BLaER1 treated with 17β-estradiol and CSF1 and Interleukin-3, amounts not matched to agents 10 nM and 100 nM (cell line): ENCODE measurements around the gene CACNA2D1.

ENCODE experiments used
- H3K27ac ChIP-seq, 11 experiments: shearing (Covaris generic); formaldehyde crosslinking; 2 replicates each; pipeline ENCODE4 v1.8.1; 2022
- H3K27me3 ChIP-seq, 11 experiments: shearing (Covaris generic); formaldehyde crosslinking; 2 replicates each; pipeline ENCODE4 v1.8.1; 2022
- H3K36me3 ChIP-seq, 11 experiments: shearing (Covaris generic); formaldehyde crosslinking; 2 replicates each; pipeline ENCODE4 v1.8.1; 2022
- H3K4me1 ChIP-seq, 10 experiments: shearing (Covaris generic); formaldehyde crosslinking; 2 replicates each; pipeline ENCODE4 v1.8.1; 2022
- H3K4me2 ChIP-seq, 11 experiments: shearing (Covaris generic); formaldehyde crosslinking; 2 replicates each; pipeline ENCODE4 v1.8.1; 2022
- H3K4me3 ChIP-seq, 10 experiments: shearing (Covaris generic); formaldehyde crosslinking; 2 replicates each; pipeline ENCODE4 v1.8.1; 2022
- H3K9ac ChIP-seq, 11 experiments: shearing (Covaris generic); formaldehyde crosslinking; 2 replicates each; pipeline ENCODE4 v1.8.1; 2022
- H3K9me3 ChIP-seq, 11 experiments: shearing (Covaris generic); formaldehyde crosslinking; replicated peaks in 1 of 11; 2 replicates each; pipeline ENCODE4 v1.8.1; 2022
- H4K20me1 ChIP-seq, 11 experiments: shearing (Covaris generic); formaldehyde crosslinking; 2 replicates each; pipeline ENCODE4 v1.8.1; 2022
- Cebpa-rat ChIP-seq, 11 experiments: shearing (Covaris generic); IDR thresholded peaks; 2 replicates each; pipeline ENCODE4 v1.8.1; 2022

The CACNA2D1 gene

GRCh38 chr7:82124445-82124844 is 319.1 kb downstream of the CACNA2D1 start:
- Histone ChIP-seq H3K4me3 (no peak overlapping the region), H4K20me1 (no peaks in the 10 kb centered on the region), H3K4me2 (no peak overlapping the region), H3K36me3 (no peaks in the 10 kb centered on the region), H3K4me1 (peaks cover 0 to 18% (median 0%) of the 10 kb centered on the region in 10 experiments; a peak in 8 of 20 replicates), H3K9ac (no peak overlapping the region), H3K27me3 (no peaks in the 10 kb centered on the region), H3K27ac (no peak overlapping the region), H3K9me3 (peaks cover 6 to 10% (median 7%) of the 10 kb centered on the region in 11 experiments; a peak in 15 of 22 replicates)
- TF ChIP-seq Cebpa-rat (IDR thresholded peaks at IDR 0.05): no peak

- Histone ChIP-seq H3K9ac (no peak overlapping the region), H3K36me3 (no peaks in the 10 kb centered on the region), H3K4me1 (peaks cover 0 to 18% (median 0%) of the 10 kb centered on the region in 10 experiments; a peak in 8 of 20 replicates), H3K4me3 (no peak overlapping the region), H3K27me3 (no peaks in the 10 kb centered on the region), H4K20me1 (no peaks in the 10 kb centered on the region), H3K27ac (no peak overlapping the region), H3K4me2 (no peak overlapping the region), H3K9me3 (peaks cover 6 to 10% (median 7%) of the 10 kb centered on the region in 11 experiments; a peak in 15 of 22 replicates)
- no peak for TF ChIP-seq Cebpa-rat (IDR thresholded peaks at IDR 0.05)
Observed at GRCh38 chr7:82122275-82122674, 321.3 kb downstream of the CACNA2D1 start.

- H3K9ac ChIP-seq: no peak overlapping the region
- H3K9me3 ChIP-seq: no peaks in the 10 kb centered on the region
- H3K27me3 ChIP-seq: no peaks in the 10 kb centered on the region
- H3K4me1 ChIP-seq: peaks cover 0 to 6% (median 0%) of the 10 kb centered on the region in 10 experiments; a peak in 2 of 20 replicates
- H3K4me3 ChIP-seq: no peak overlapping the region
- no peaks in the 10 kb centered on the region for H4K20me1 ChIP-seq
- no peak overlapping the region for H3K4me2 ChIP-seq
- H3K36me3 ChIP-seq: no peaks in the 10 kb centered on the region
- TF ChIP-seq Cebpa-rat (IDR thresholded peaks at IDR 0.05): no peak
- no peak overlapping the region for H3K27ac ChIP-seq
Observed at GRCh38 chr7:82114237-82114636, 329.3 kb downstream of the CACNA2D1 start.

DNA sequence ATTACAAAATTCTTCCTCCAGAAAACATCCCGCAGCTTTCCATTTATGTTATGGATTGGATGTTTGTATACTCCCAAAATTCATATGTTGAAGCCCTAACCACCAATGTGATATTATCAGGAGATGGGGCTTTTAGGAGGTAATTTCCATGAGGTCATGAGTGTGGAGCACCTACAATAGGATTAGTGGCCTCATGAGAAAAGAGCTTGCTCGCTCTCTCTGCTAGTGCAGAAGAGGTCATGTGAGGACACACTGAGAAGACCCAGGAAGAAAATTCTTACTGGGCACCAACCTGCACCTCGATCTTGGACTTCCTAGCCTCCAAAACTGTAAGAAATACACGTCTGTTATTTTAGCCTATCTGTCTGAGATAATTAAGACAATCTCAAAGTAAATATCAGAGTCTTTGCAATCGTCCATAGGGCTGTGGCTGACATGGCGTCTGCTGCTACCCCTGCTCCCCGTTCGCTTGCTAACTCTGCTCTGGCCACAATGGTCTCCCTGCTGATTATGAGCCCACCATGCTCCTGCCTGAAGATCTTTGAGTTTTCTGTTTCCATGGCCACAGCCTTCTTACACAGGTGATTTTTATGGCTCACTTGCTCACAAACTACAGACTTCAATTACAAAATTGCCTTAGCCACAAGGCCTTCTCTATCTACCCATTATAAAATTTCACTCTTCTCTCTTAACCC is 333.3 kb downstream of the CACNA2D1 start:
- H3K4me1 ChIP-seq: peaks cover 0 to 13% (median 0%) of the 10 kb centered on the region in 10 experiments; a peak in 5 of 20 replicates
- H3K4me3 ChIP-seq: no peak overlapping the region
- peak overlapping the region in 1 of 11 experiments; percentile 33; a peak in 1 of 22 replicates for H3K27ac ChIP-seq
- no peak overlapping the region for H3K9ac ChIP-seq
- no peaks in the 10 kb centered on the region for H4K20me1 ChIP-seq
- no peak overlapping the region for H3K4me2 ChIP-seq
- no peak for TF ChIP-seq Cebpa-rat (IDR thresholded peaks at IDR 0.05)
- no peaks in the 10 kb centered on the region for H3K27me3 ChIP-seq
- H3K36me3 ChIP-seq: no peaks in the 10 kb centered on the region
- no peaks in the 10 kb centered on the region for H3K9me3 ChIP-seq

DNA sequence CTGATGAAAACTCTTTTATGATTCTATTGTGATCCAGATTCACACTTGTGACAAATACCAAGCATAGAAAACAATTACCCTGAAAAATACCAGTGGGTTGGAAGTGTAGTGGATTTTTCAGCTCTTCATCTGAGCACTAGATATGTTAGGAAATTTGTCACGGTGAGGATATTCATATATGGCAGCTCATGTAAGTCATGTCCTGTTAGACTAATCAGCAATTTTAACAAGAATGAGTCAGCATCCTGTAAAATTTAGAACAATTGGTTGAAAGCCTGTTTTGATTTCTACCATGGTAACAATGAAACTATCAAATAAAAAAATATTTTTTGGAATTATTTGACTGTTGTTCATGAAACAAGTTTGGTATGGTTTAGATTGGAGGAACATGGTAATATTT is 334.3 kb downstream of the CACNA2D1 start:
- H3K4me2 ChIP-seq: no peak overlapping the region
- H3K9ac ChIP-seq: no peak overlapping the region
- no peaks in the 10 kb centered on the region for H3K27me3 ChIP-seq
- H3K27ac ChIP-seq: peak overlapping the region in 1 of 11 experiments; percentile 33; a peak in 1 of 22 replicates
- no peaks in the 10 kb centered on the region for H3K36me3 ChIP-seq
- H3K4me1 ChIP-seq: peaks cover 0 to 13% (median 0%) of the 10 kb centered on the region in 10 experiments; a peak in 5 of 20 replicates
- no peaks in the 10 kb centered on the region for H3K9me3 ChIP-seq
- TF ChIP-seq Cebpa-rat (IDR thresholded peaks at IDR 0.05): no peak
- no peaks in the 10 kb centered on the region for H4K20me1 ChIP-seq
- no peak overlapping the region for H3K4me3 ChIP-seq

GRCh38 chr7:82106201-82106600 is 337.4 kb downstream of the CACNA2D1 start:
- Histone ChIP-seq H3K9ac (no peak overlapping the region), H3K4me1 (peaks cover 0 to 13% (median 0%) of the 10 kb centered on the region in 10 experiments; a peak in 5 of 20 replicates), H3K36me3 (no peaks in the 10 kb centered on the region), H3K4me2 (no peak overlapping the region), H4K20me1 (no peaks in the 10 kb centered on the region), H3K4me3 (no peak overlapping the region), H3K27me3 (no peaks in the 10 kb centered on the region), H3K27ac (peak overlapping the region in 1 of 11 experiments; percentile 43; a peak in 1 of 22 replicates), H3K9me3 (no peaks in the 10 kb centered on the region)
- TF ChIP-seq Cebpa-rat (IDR thresholded peaks at IDR 0.05): no peak

DNA sequence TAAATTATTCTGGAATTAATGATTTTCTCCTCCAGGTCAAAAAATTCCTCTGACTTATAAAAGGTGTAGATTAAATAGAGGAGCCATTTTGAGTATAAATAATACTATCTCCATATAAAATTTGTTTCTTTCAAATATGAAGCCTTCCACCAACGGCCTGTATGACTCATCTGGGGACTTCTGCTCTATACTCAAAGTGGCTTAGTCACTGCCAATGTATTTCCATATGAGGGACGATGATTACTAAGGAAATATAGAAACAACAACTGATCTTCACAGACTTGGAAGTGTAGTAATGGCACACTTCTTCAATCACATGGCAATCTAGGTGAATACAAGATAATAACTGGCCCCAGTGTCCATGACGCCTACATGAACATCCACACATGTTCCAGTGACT is 338.1 kb downstream of the CACNA2D1 start:
- Histone ChIP-seq H4K20me1 (no peaks in the 10 kb centered on the region), H3K4me1 (peaks cover 0 to 13% (median 0%) of the 10 kb centered on the region in 10 experiments; a peak in 5 of 20 replicates), H3K27me3 (no peaks in the 10 kb centered on the region), H3K36me3 (no peaks in the 10 kb centered on the region), H3K9ac (no peak overlapping the region), H3K4me2 (peak overlapping the region in 2 of 11 experiments; percentile 24 to 58; a peak in 3 of 22 replicates), H3K4me3 (no peak overlapping the region), H3K27ac (peak overlapping the region in 2 of 11 experiments; percentile 14 to 43; a peak in 2 of 22 replicates), H3K9me3 (no peaks in the 10 kb centered on the region)
- TF ChIP-seq Cebpa-rat (IDR thresholded peaks at IDR 0.05): no peak

- no peaks in the 10 kb centered on the region for H3K36me3 ChIP-seq
- H3K9me3 ChIP-seq: no peaks in the 10 kb centered on the region
- H3K4me3 ChIP-seq: no peak overlapping the region
- no peaks in the 10 kb centered on the region for H3K27me3 ChIP-seq
- no peak overlapping the region for H3K9ac ChIP-seq
- no peak overlapping the region for H3K27ac ChIP-seq
- H3K4me2 ChIP-seq: no peak overlapping the region
- no peak for TF ChIP-seq Cebpa-rat (IDR thresholded peaks at IDR 0.05)
- 0 out of 20 replicates have a peak, but pooled peaks cover 0 to 5% (median 0%) of the 10 kb centered on the region in 10 experiments for H3K4me1 ChIP-seq
- H4K20me1 ChIP-seq: no peaks in the 10 kb centered on the region
Observed at GRCh38 chr7:82098414-82098813, 345.2 kb downstream of the CACNA2D1 start.

DNA sequence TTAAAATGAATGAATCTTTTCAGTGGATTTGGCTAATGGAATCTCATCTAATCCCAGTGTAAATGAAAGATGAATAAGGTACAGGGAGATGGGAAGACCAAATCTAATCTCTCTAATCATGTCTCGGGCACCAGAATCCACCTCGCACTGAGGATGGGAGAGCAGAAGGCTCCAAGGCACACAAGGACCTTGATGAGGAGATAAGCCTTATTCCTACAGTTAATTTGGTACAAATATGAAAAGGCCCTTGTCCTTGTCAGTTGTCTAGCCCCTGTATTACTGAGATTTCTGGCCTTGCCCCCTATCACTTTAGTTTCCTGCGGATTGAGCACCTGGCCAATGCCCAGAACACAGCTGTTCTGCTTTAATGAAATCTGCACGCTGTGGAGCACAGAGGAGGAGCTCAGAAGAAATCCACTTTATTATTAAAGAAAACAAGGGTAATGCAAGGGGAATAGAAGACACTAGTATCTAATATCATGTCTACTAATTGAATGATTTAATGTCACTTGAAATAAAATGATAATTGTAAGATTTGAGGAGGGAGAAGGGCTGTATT is 352.4 kb downstream of the CACNA2D1 start:
- Histone ChIP-seq H3K9me3 (no peaks in the 10 kb centered on the region), H3K27me3 (no peaks in the 10 kb centered on the region), H4K20me1 (no peaks in the 10 kb centered on the region), H3K4me1 (no peaks in the 10 kb centered on the region), H3K27ac (no peak overlapping the region), H3K36me3 (no peaks in the 10 kb centered on the region), H3K4me2 (no peak overlapping the region), H3K4me3 (no peak overlapping the region), H3K9ac (no peak overlapping the region)
- TF ChIP-seq Cebpa-rat (IDR thresholded peaks at IDR 0.05): no peak
